ENCODE data around the gene CENPF. TPM values are rescaled to one million over a fixed set of nuclear protein-coding genes. Genes with fewer than 3 reads are reported as not detected.

Gene CENPF
- total and polyA plus RNA-seq, 9 of the 15 experiments (the other 6 are each of a cell fraction or from before 2014, with no cell fraction given): 50.6 to 180 (median 98.3) TPM

DNA sequence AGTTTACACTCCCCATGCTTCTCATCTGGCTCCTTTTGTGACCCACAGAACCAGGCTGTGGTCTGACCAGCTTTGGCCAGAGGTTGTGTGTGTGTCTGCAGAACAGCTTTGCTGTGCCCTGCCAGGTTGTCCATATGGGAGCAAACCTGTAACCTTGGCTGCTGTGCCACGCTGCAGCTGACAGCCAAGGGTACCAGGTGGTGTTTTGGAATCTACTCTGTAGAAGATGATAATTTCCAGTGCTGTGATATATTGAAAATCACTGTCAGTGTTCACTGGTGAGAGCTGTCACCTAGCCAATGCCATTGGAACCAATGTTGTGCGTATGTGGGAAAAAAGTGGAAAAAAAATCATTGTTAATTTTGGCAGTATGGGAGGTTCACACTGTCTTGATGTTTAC, 18.2 kb downstream of the CENPF start:
- Histone ChIP-seq H3K79me2 (ENCODE audit: control insufficient read depth, insufficient read depth, low read length) (no peaks in the 10 kb centered on the region), H3K27ac (ENCODE audit: extremely low read depth, low read depth, low read length) (no peak overlapping the region), H3K27me3 (ENCODE audit: control insufficient read depth in 2 of 2, insufficient read depth in 2 of 2, low read length in 2 of 2) (no peaks in the 10 kb centered on the region), H3K9me1 (ENCODE audit: control insufficient read depth, insufficient read depth, low read length) (no peaks in the 10 kb centered on the region), H3K4me2 (ENCODE audit: insufficient read depth, low read length) (no peak overlapping the region), H4K20me1 (replicated peaks; ENCODE audit: control insufficient read depth, insufficient read depth, low read length) (no peaks in the 10 kb centered on the region), H3K9ac (ENCODE audit: insufficient read depth in 1 of 2, low read depth in 2 of 2, low read length in 2 of 2) (no peak overlapping the region), H3K36me3 (ENCODE audit: control insufficient read depth, insufficient read depth, low read length) (peaks cover 85% of the 10 kb centered on the region), H2AFZ (ENCODE audit: low read depth, low read length) (no peak overlapping the region), H3K4me1 (replicated peaks in 1 of 2; ENCODE audit: control insufficient read depth in 2 of 2, insufficient read depth in 2 of 2, low read length in 2 of 2) (no peaks in the 10 kb centered on the region), H3K9me3 (replicated peaks; ENCODE audit: control insufficient read depth, insufficient read depth, low read depth, low read length) (no peaks in the 10 kb centered on the region), H3K4me3 (no peak overlapping the region)
- no peak for DNase-seq (ENCODE audit: extremely low read depth in 1 of 4, low spot score in 3 of 4)
- no TSS peak for BruUV-seq (replicated peaks)
- CTCF ChIA-PET (ENCODE audit: low intra/inter-chr PET ratio): no interaction called here
- no peak for ATAC-seq
- 94% methylated on average over 2 of the region's 2 CpGs for WGBS (ENCODE audit: insufficient coverage, low coverage, missing lambda C conversion rate)
- POLR2A ChIA-PET: interaction anchor here (0.7 to 1.1 kb wide), 2 partner anchors 10 to 473 kb away, joined by 3 to 5 read pairs; no protein-coding TSS in a partner anchor
- FAIRE-seq: no peak
- intact Hi-C loops (cut with micrococcal nuclease) (no loop called here), in situ Hi-C loops (cut with MboI) (no loop called here)
- no peak for TF ChIP-seq SRSF3 (IDR thresholded peaks at IDR 0.05; ENCODE audit: insufficient read depth, low read length)
- TF ChIP-seq, protein P1, sequence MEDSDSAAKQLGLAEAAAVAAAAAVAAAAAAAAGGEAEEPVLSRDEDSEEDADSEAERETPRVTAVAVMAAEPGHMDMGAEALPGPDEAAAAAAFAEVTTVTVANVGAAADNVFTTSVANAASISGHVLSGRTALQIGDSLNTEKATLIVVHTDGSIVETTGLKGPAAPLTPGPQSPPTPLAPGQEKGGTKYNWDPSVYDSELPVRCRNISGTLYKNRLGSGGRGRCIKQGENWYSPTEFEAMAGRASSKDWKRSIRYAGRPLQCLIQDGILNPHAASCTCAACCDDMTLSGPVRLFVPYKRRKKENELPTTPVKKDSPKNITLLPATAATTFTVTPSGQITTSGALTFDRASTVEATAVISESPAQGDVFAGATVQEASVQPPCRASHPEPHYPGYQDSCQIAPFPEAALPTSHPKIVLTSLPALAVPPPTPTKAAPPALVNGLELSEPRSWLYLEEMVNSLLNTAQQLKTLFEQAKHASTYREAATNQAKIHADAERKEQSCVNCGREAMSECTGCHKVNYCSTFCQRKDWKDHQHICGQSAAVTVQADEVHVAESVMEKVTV (CRISPR knock-in tag; IDR thresholded peaks at IDR 0.05): no peak
- TF ChIP-seq, protein P2, sequence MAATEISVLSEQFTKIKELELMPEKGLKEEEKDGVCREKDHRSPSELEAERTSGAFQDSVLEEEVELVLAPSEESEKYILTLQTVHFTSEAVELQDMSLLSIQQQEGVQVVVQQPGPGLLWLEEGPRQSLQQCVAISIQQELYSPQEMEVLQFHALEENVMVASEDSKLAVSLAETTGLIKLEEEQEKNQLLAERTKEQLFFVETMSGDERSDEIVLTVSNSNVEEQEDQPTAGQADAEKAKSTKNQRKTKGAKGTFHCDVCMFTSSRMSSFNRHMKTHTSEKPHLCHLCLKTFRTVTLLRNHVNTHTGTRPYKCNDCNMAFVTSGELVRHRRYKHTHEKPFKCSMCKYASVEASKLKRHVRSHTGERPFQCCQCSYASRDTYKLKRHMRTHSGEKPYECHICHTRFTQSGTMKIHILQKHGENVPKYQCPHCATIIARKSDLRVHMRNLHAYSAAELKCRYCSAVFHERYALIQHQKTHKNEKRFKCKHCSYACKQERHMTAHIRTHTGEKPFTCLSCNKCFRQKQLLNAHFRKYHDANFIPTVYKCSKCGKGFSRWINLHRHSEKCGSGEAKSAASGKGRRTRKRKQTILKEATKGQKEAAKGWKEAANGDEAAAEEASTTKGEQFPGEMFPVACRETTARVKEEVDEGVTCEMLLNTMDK (IDR thresholded peaks at IDR 0.05; ENCODE audit: borderline replicate concordance, insufficient read depth, low read depth, low read length, poor library complexity, severe bottlenecking): no peak
- TF ChIP-seq CHD4 (IDR thresholded peaks at IDR 0.05; ENCODE audit: insufficient read depth, insufficient replicate concordance, low read depth, low read length, poor library complexity, severe bottlenecking): no peak
- no peak for TF ChIP-seq SOX6 (IDR thresholded peaks at IDR 0.05)
- TF ChIP-seq, protein P3, sequence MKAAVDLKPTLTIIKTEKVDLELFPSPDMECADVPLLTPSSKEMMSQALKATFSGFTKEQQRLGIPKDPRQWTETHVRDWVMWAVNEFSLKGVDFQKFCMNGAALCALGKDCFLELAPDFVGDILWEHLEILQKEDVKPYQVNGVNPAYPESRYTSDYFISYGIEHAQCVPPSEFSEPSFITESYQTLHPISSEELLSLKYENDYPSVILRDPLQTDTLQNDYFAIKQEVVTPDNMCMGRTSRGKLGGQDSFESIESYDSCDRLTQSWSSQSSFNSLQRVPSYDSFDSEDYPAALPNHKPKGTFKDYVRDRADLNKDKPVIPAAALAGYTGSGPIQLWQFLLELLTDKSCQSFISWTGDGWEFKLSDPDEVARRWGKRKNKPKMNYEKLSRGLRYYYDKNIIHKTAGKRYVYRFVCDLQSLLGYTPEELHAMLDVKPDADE (conservative IDR thresholded peaks at IDR 0.05; ENCODE audit: control insufficient read depth, low read depth, low read length): no peak
- TF ChIP-seq, protein P4, sequence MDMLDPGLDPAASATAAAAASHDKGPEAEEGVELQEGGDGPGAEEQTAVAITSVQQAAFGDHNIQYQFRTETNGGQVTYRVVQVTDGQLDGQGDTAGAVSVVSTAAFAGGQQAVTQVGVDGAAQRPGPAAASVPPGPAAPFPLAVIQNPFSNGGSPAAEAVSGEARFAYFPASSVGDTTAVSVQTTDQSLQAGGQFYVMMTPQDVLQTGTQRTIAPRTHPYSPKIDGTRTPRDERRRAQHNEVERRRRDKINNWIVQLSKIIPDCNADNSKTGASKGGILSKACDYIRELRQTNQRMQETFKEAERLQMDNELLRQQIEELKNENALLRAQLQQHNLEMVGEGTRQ (CRISPR knock-in tag; IDR thresholded peaks at IDR 0.05): no peak
- no peak for TF ChIP-seq ZNF347 (CRISPR knock-in tag; IDR thresholded peaks at IDR 0.05; ENCODE audit: low read depth)
- TF ChIP-seq LEF1 (IDR thresholded peaks at IDR 0.05): no peak
- TF ChIP-seq, protein P5, sequence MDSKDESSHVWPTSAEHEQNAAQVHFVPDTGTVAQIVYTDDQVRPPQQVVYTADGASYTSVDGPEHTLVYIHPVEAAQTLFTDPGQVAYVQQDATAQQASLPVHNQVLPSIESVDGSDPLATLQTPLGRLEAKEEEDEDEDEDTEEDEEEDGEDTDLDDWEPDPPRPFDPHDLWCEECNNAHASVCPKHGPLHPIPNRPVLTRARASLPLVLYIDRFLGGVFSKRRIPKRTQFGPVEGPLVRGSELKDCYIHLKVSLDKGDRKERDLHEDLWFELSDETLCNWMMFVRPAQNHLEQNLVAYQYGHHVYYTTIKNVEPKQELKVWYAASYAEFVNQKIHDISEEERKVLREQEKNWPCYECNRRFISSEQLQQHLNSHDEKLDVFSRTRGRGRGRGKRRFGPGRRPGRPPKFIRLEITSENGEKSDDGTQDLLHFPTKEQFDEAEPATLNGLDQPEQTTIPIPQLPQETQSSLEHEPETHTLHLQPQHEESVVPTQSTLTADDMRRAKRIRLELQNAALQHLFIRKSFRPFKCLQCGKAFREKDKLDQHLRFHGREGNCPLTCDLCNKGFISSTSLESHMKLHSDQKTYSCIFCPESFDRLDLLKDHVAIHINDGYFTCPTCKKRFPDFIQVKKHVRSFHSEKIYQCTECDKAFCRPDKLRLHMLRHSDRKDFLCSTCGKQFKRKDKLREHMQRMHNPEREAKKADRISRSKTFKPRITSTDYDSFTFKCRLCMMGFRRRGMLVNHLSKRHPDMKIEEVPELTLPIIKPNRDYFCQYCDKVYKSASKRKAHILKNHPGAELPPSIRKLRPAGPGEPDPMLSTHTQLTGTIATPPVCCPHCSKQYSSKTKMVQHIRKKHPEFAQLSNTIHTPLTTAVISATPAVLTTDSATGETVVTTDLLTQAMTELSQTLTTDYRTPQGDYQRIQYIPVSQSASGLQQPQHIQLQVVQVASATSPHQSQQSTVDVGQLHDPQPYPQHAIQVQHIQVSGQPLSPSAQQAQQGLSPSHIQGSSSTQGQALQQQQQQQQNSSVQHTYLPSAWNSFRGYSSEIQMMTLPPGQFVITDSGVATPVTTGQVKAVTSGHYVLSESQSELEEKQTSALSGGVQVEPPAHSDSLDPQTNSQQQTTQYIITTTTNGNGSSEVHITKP (IDR thresholded peaks at IDR 0.05; ENCODE audit: partially characterized antibody): no peak
